HG03159 (cell line): ENCODE results near the gene METTL1.
"Not testable (repeated sequence)": the region's sequence is repeated elsewhere in the genome, so short reads cannot be mapped to it uniquely, and the experiment has no call there.

ENCODE experiments used
- ATAC-seq: cut with Tn5 transposase; IDR thresholded peaks from one replicate; pipeline ENCODE4 v1.9.1; 2021; ENCODE audit warnings: mild to moderate bottlenecking, moderate library complexity; ENCODE audit not compliant: unreplicated experiment

METTL1 gene

GRCh38 chr12:57726151-57726883 is 45.6 kb downstream of the METTL1 start:
- no peak for ATAC-seq

DNA sequence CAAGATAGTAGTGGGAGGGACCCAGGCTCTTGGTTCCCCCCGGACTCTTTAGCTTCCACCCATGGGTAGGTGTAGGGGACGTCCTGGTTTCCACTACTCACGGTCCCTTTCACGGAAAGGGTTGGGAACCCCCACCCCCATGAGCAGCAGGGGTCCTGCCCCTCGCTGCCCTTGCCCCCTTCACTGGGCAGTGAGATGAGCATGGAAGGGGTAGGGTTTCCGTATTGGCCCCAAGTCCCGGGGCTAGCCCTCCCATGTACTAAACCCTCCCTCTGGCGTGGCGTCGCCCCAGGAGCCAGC is 46.1 kb downstream of the METTL1 start:
- ATAC-seq = no peak

- ATAC-seq = no peak
Measured at GRCh38 chr12:57724936-57725740, 46.8 kb downstream of the METTL1 start.

- no peak for ATAC-seq
Measured at GRCh38 chr12:57724003-57724935, 47.6 kb downstream of the METTL1 start.

GRCh38 chr12:57723630-57723962 is 48.3 kb downstream of the METTL1 start:
- ATAC-seq = no peak

GRCh38 chr12:57722716-57723629 is 48.9 kb downstream of the METTL1 start:
- no peak for ATAC-seq

DNA sequence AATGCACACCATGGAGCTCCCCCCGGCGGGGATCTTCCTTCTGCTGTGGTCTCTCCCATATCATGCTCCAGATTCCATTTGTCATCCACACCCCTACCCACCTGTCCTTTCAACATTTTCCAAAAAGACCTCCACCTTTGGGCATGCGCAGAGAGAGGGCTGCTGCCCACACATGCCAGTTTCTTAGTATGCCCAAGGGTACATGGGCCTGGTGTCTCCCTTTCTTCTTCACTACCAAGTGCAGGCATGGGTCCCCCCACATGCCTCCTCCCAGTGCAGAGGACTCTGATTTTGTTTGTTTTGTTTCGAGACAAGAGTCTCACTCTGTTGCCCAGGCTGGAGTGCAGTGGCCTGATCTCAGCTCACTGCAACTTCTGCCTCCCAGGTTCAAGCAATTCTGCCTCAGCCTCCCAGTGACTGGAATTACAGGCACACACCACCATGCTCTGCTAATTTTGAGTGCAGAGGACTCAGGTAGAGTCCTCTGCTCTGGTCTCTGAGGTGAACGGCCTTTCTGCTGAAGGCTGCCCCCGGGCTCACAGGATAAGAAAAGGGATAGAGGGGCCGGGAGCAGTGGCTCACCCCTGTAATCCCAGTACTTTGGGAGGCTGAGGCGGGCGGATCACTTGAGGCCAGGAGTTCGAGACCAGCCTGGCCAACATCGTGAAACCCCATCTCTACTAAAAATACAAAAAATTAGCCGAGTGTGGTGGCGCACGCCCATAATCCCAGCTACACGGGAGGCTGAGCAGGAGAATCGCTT is 49.9 kb downstream of the METTL1 start:
- ATAC-seq = not testable (repeated sequence)

DNA sequence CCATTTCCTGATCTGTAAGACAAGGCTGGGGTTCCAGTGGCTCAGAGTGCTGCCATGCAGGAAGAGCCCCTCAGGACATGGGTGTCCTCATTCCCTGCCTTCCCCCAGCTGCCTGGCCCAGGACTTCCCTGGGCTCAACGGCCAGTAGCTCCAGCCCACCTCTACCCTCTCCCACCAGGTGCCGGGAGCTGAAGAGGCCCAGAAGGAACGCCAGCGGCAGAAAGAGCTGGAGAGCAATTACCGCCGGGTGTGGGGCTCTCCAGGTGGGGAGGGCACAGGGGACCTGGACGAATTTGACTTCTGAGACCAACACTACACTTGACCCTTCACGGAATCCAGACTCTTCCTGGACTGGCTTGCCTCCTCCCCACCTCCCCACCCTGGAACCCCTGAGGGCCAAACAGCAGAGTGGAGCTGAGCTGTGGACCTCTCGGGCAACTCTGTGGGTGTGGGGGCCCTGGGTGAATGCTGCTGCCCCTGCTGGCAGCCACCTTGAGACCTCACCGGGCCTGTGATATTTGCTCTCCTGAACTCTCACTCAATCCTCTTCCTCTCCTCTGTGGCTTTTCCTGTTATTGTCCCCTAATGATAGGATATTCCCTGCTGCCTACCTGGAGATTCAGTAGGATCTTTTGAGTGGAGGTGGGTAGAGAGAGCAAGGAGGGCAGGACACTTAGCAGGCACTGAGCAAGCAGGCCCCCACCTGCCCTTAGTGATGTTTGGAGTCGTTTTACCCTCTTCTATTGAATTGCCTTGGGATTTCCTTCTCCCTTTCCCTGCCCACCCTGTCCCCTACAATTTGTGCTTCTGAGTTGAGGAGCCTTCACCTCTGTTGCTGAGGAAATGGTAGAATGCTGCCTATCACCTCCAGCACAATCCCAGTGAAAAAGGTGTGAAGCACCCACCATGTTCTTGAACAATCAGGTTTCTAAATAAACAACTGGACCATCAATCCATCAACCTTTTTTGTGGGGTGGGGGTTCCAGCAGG is 51.0 kb downstream of the METTL1 start:
- ATAC-seq = no peak

- ATAC-seq = no peak
Measured at GRCh38 chr12:57719777-57720605, 51.9 kb downstream of the METTL1 start.

- ATAC-seq = no peak
Measured at GRCh38 chr12:57718641-57719528, 53.0 kb downstream of the METTL1 start.
